KMS-11 (cell line): ENCODE results near the gene RPTOR.

Experiments used
- H2AFZ ChIP-seq: fragments of 200-600 bp; sonication (generic); 2 replicates; pipeline ENCODE4 v1.6.1; 2016; ENCODE audit warnings: antibody characterized with exemption, mixed run types, low read depth
- H3K27ac ChIP-seq: fragments of 200-600 bp; sonication (generic); 2 replicates; pipeline ENCODE4 v1.6.1; 2016; ENCODE audit warnings: mild to moderate bottlenecking, mixed run types
- H3K27me3 ChIP-seq: fragments of 200-600 bp; sonication (generic); 2 replicates; pipeline ENCODE4 v1.6.1; 2017; ENCODE audit warnings: mild to moderate bottlenecking, low read depth, mixed run types, moderate library complexity; ENCODE audit not compliant: insufficient read depth
- H3K36me3 ChIP-seq: fragments of 200-600 bp; sonication (generic); 2 replicates; pipeline ENCODE4 v1.6.1; 2017; ENCODE audit warnings: mild to moderate bottlenecking, mixed run types; ENCODE audit not compliant: insufficient read depth
- H3K4me1 ChIP-seq: fragments of 200-600 bp; sonication (generic); 2 replicates; pipeline ENCODE4 v1.6.1; 2016; ENCODE audit warnings: mild to moderate bottlenecking, low read depth, mixed run types; ENCODE audit not compliant: poor library complexity, severe bottlenecking
- H3K4me2 ChIP-seq: fragments of 200-600 bp; sonication (generic); 2 replicates; pipeline ENCODE4 v1.7.0; 2016; ENCODE audit warnings: mild to moderate bottlenecking, mixed run types
- H3K4me3 ChIP-seq: fragments of 200-600 bp; sonication (generic); IDR thresholded peaks from 2 replicates; pipeline ENCODE4 v1.6.1; 2017; ENCODE audit warnings: low read depth, low read length, mixed read lengths; ENCODE audit not compliant: insufficient read depth
- H3K79me2 ChIP-seq: fragments of 200-600 bp; sonication (generic); 2 replicates; pipeline ENCODE4 v1.6.1; 2016; ENCODE audit warnings: low read depth, mixed run types; ENCODE audit not compliant: insufficient read depth
- H3K9ac ChIP-seq: fragments of 200-600 bp; sonication (generic); 2 replicates; pipeline ENCODE4 v1.6.1; 2016; ENCODE audit warnings: mild to moderate bottlenecking, mixed run types
- H4K20me1 ChIP-seq: fragments of 200-600 bp; sonication (generic); 2 replicates; pipeline ENCODE4 v1.6.1; 2016; ENCODE audit warnings: mild to moderate bottlenecking, mixed run types; ENCODE audit not compliant: insufficient read depth
- TF ChIP-seq, protein P1 (sequence below): fragments of 200-600 bp; sonication (generic); conservative IDR thresholded peaks from 2 replicates; pipeline ENCODE4 v1.6.1; 2017; ENCODE audit warnings: low read depth, mild to moderate bottlenecking, antibody characterized with exemption, low read length, moderate library complexity, mixed read lengths

Gene RPTOR

DNA sequence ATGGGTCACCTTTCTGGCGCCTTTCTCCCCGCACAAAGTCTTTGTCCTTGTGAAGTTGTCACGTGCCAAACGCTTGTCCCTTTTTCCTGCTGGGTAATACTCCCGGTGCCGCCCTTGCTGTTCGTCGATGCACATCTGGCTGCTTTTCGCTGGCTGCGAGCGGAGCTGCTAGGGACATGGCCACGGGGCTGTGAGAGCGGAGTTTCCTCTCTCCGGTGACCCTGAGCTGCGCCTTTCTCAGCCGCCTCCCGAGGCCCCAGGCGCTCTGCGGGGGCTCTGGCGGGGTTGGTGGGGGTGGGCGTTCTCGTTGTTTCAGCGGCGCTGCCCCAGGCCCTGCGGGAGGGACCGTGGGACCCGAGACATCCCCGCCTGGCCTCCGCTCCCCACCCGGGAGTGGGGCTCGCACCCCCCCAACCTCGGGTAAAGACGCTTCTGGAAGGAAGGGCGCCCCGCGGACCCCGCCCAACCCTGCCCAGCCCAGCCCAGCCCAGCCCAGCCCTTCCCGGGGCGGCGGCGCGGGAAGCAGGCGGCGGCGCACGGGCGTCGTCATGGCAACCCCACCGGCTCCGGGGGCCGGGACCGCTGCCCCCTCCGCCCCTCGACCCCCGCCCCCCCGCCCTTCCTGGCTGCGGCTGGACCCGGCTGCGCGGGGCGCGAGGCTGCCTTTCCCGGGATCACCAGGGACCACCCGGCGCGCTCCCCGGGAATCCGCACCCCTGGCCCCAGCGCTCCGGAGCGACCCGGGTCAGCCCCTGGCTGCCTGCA, 459.3 kb downstream of the RPTOR start:
- H3K4me3 ChIP-seq: no peak overlapping the region
- H2AFZ ChIP-seq: no peak overlapping the region
- no peaks in the 10 kb centered on the region for H4K20me1 ChIP-seq
- H3K4me1 ChIP-seq: peaks cover 10% of the 10 kb centered on the region
- H3K79me2 ChIP-seq: no peaks in the 10 kb centered on the region
- H3K27me3 ChIP-seq: peaks cover 26% of the 10 kb centered on the region
- TF ChIP-seq, protein P1, sequence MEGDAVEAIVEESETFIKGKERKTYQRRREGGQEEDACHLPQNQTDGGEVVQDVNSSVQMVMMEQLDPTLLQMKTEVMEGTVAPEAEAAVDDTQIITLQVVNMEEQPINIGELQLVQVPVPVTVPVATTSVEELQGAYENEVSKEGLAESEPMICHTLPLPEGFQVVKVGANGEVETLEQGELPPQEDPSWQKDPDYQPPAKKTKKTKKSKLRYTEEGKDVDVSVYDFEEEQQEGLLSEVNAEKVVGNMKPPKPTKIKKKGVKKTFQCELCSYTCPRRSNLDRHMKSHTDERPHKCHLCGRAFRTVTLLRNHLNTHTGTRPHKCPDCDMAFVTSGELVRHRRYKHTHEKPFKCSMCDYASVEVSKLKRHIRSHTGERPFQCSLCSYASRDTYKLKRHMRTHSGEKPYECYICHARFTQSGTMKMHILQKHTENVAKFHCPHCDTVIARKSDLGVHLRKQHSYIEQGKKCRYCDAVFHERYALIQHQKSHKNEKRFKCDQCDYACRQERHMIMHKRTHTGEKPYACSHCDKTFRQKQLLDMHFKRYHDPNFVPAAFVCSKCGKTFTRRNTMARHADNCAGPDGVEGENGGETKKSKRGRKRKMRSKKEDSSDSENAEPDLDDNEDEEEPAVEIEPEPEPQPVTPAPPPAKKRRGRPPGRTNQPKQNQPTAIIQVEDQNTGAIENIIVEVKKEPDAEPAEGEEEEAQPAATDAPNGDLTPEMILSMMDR: no peak
- H3K27ac ChIP-seq: no peak overlapping the region
- no peak overlapping the region for H3K4me2 ChIP-seq
- H3K9ac ChIP-seq: no peak overlapping the region
- H3K36me3 ChIP-seq: no peaks in the 10 kb centered on the region

DNA sequence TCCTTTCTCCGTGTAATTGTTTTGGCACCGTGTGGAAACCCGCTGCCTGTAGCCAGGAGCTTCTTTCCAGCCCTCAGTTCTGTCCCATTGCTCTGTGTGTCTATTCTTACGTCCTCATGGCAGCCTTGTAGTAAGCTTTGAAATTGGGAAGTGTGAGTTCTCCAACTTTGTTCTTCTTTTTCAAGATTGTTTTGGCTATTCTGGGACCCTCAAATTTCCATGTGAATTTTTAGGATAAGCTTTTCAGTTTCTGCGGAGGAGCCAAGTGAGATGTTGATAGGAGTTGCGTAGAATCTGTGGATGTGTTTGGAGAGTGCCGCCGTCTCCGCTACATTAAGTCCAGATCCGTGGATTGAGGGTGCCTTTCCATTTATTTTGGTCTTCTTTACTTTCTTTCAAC, 462.3 kb downstream of the RPTOR start:
- H3K27me3 ChIP-seq: peaks cover 55% of the 10 kb centered on the region

DNA sequence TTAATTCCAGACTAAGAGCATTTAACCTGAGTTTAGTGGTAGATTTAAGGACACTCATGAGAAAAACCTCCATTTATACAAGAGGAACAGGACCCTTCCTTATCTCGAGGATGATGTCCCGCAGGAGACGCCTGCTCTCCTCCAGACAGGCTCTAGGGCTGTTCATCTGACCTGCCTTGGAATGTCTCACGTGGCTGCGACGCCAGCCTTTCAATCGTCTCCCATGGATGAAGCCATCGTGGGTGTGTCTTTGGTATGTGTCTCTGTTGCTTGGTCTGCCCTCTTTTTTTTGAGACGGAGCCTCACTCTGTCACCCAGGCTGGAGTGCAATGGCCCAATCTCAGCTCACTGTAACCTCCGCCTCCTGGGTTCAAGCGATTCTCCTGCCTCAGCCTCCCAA, 463.5 kb downstream of the RPTOR start:
- H4K20me1 ChIP-seq: no peaks in the 10 kb centered on the region
- H3K27me3 ChIP-seq: peaks cover 68% of the 10 kb centered on the region
- no peak overlapping the region for H3K9ac ChIP-seq
- H3K4me2 ChIP-seq: no peak overlapping the region
- no peak overlapping the region for H2AFZ ChIP-seq
- H3K27ac ChIP-seq: no peak overlapping the region
- no peaks in the 10 kb centered on the region for H3K36me3 ChIP-seq
- TF ChIP-seq, protein P1: no peak
- no peaks in the 10 kb centered on the region for H3K4me1 ChIP-seq
- H3K79me2 ChIP-seq: no peaks in the 10 kb centered on the region
- H3K4me3 ChIP-seq: no peak overlapping the region

More for the DNA sequence above, 462.3 kb downstream of the RPTOR start:
- Histone ChIP-seq H3K36me3 (no peaks in the 10 kb centered on the region), H3K9ac (no peak overlapping the region), H2AFZ (no peak overlapping the region), H3K4me3 (no peak overlapping the region), H4K20me1 (no peaks in the 10 kb centered on the region), H3K27ac (no peak overlapping the region), H3K4me2 (no peak overlapping the region), H3K4me1 (peaks cover 9% of the 10 kb centered on the region), H3K79me2 (no peaks in the 10 kb centered on the region)
- TF ChIP-seq, protein P1: no peak

DNA sequence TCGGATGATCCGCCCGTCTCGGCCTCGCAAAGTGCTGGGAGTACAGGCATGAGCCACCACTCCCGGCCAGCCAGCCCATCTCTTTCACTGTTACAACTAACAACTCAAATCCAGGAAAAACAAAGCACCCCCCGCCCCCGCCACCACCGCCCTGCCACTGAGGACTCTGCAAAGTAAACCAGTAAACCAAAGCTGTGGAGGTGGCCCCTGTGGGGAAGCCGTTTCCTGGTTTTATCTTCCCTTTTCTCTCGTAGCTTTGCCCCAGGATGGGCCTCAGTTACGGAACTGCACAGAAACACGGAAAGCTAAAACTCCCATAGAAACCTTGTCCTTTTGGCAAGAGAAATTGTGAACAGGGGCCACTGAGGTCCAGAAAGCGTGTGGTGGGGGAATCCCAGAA, 464.5 kb downstream of the RPTOR start:
- no peak overlapping the region for H3K27ac ChIP-seq
- no peaks in the 10 kb centered on the region for H3K79me2 ChIP-seq
- H2AFZ ChIP-seq: no peak overlapping the region
- H3K27me3 ChIP-seq: peaks cover 78% of the 10 kb centered on the region
- no peaks in the 10 kb centered on the region for H4K20me1 ChIP-seq
- H3K4me2 ChIP-seq: no peak overlapping the region
- no peaks in the 10 kb centered on the region for H3K36me3 ChIP-seq
- no peaks in the 10 kb centered on the region for H3K4me1 ChIP-seq
- H3K4me3 ChIP-seq: no peak overlapping the region
- H3K9ac ChIP-seq: no peak overlapping the region
- TF ChIP-seq, protein P1: no peak
